ENCODE results near the gene MOB4. TPM values are rescaled to one million over a fixed set of nuclear protein-coding genes. Genes with fewer than 3 reads are reported as not detected.

The MOB4 gene
- total RNA-seq, 2 donors from 2014 or later, result 17.5 to 27.2 TPM

GRCh38 chr2:197498235-197498936 is 17.5 kb upstream of the MOB4 start:
- ATAC-seq (ENCODE audit: insufficient number of reproducible peaks, low FRiP score, low read depth) (no peak), DNase-seq (ENCODE audit: low spot score) (no peak)
- Histone ChIP-seq H3K27me3 (replicated peaks; ENCODE audit: insufficient read depth) (no peaks in the 10 kb centered on the region), H3K4me3 (peak overlapping the region; percentile 92), H3K36me3 (peaks cover 27% of the 10 kb centered on the region), H3K4me1 (ENCODE audit: control insufficient read depth in 1 of 2, low read depth in 2 of 2) (peaks cover 24 to 58% of the 10 kb centered on the region in 2 donors), H3K9me3 (no peaks in the 10 kb centered on the region), H3K27ac (peak overlapping the region; percentile 78 to 94)
- no peak for TF ChIP-seq CTCF (IDR thresholded peaks at IDR 0.05)

GRCh38 chr2:197498937-197499593 is 16.8 kb upstream of the MOB4 start:
- H3K9me3 ChIP-seq, result no peaks in the 10 kb centered on the region
- peak overlapping the region; percentile 92 for H3K4me3 ChIP-seq
- peaks cover 24% of the 10 kb centered on the region for H3K36me3 ChIP-seq
- peaks cover 24 to 58% of the 10 kb centered on the region in 2 donors for H3K4me1 ChIP-seq (ENCODE audit: control insufficient read depth in 1 of 2, low read depth in 2 of 2)
- H3K27me3 ChIP-seq (replicated peaks; ENCODE audit: insufficient read depth), result no peaks in the 10 kb centered on the region
- H3K27ac ChIP-seq, result peak overlapping the region; percentile 78 to 94
- DNase-seq (ENCODE audit: low spot score), result peak; percentile 15
- no peak for ATAC-seq (ENCODE audit: insufficient number of reproducible peaks, low FRiP score, low read depth)
- TF ChIP-seq CTCF (IDR thresholded peaks at IDR 0.05), result no peak

GRCh38 chr2:197499594-197500502 is 16.0 kb upstream of the MOB4 start, which contains the start of the genes HSPD1 and HSPE1:
Gene HSPD1, minus strand, starts transcription at chr2:197499840. Its CDS starts 992 bp downstream, at chr2:197498848.
Gene HSPE1, plus strand, starts transcription at chr2:197500379. Its CDS starts 58 bp downstream, at chr2:197500437.
- H3K4me3 ChIP-seq, result peak within 1 kb of the TSS; percentile 92
- DNase-seq (ENCODE audit: low spot score) (peak; percentile 95), ATAC-seq (ENCODE audit: insufficient number of reproducible peaks, low FRiP score, low read depth) (peak; percentile 96)
- peaks cover 24 to 58% of the 10 kb centered on the region in 2 donors for H3K4me1 ChIP-seq (ENCODE audit: control insufficient read depth in 1 of 2, low read depth in 2 of 2)
- H3K27me3 ChIP-seq (replicated peaks; ENCODE audit: insufficient read depth), result no peaks in the 10 kb centered on the region
- no peaks in the 10 kb centered on the region for H3K9me3 ChIP-seq
- peak within 1 kb of the TSS; percentile 78 to 94 for H3K27ac ChIP-seq
- peaks cover 23% of the 10 kb centered on the region for H3K36me3 ChIP-seq
- no peak for TF ChIP-seq CTCF (IDR thresholded peaks at IDR 0.05)

GRCh38 chr2:197500503-197501131 is 15.2 kb upstream of the MOB4 start:
- Histone ChIP-seq H3K4me1 (ENCODE audit: control insufficient read depth in 1 of 2, low read depth in 2 of 2) (peaks cover 24 to 53% of the 10 kb centered on the region in 2 donors), H3K9me3 (no peaks in the 10 kb centered on the region), H3K4me3 (peak overlapping the region; percentile 92), H3K36me3 (peaks cover 20% of the 10 kb centered on the region), H3K27me3 (replicated peaks; ENCODE audit: insufficient read depth) (no peaks in the 10 kb centered on the region), H3K27ac (peak overlapping the region; percentile 78 to 94)
- DNase-seq (ENCODE audit: low spot score) (no peak), ATAC-seq (ENCODE audit: insufficient number of reproducible peaks, low FRiP score, low read depth) (no peak)
- no peak for TF ChIP-seq CTCF (IDR thresholded peaks at IDR 0.05)
